ENCODE measurements around the gene WDR20.

The WDR20 gene

GRCh38 chr14:102226356-102227125 lies 86.8 kb downstream of the WDR20 start:
- TF ChIP-seq, protein P1, sequence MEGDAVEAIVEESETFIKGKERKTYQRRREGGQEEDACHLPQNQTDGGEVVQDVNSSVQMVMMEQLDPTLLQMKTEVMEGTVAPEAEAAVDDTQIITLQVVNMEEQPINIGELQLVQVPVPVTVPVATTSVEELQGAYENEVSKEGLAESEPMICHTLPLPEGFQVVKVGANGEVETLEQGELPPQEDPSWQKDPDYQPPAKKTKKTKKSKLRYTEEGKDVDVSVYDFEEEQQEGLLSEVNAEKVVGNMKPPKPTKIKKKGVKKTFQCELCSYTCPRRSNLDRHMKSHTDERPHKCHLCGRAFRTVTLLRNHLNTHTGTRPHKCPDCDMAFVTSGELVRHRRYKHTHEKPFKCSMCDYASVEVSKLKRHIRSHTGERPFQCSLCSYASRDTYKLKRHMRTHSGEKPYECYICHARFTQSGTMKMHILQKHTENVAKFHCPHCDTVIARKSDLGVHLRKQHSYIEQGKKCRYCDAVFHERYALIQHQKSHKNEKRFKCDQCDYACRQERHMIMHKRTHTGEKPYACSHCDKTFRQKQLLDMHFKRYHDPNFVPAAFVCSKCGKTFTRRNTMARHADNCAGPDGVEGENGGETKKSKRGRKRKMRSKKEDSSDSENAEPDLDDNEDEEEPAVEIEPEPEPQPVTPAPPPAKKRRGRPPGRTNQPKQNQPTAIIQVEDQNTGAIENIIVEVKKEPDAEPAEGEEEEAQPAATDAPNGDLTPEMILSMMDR (IDR thresholded peaks at IDR 0.05; ENCODE audit: control extremely low read depth, extremely low read depth, low read depth, missing control alignments): no peak
- ChIA-PET CTCF (no interaction called here), POLR2A (no interaction called here)
- DNase-seq (ENCODE audit: extremely low spot score): no peak

DNA sequence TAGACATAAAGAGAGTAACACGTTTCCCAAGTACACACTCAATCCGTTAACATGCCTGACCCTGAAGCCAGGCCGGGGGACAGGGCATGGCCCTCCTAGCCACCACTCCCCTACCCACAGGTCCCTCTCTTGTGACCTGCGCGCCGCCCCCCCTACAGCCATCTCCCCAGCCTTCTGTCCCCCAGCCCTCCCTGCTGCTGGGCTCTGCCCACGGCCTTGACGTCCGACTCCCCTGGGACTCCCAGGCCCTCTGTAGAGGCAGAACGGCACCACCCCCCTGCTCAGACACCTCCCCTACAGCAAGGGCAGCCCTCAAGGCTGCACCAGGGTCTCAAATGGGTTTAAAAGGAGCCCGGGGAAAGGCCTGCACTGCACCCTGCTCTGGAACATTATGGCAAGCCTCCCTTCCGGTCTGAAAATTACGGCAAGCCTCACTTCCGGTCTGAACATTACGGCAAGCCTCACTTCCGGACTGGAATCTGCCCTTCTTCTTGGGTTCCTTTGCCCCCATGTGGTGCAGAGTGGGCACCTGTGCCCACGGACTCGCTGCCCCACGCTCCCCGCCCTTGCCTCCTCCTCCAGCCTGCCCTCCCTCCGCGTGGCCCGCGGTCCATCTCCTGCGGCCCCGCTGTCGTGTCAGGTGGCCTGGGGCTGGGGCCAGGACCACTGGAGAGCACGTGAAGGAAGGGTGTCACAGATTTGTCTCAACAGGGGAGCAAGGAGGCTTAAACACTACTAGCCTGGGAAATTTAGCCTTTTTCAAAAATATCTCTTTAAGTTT lies 87.7 kb downstream of the WDR20 start:
- TF ChIP-seq, protein P1 (IDR thresholded peaks at IDR 0.05; ENCODE audit: control extremely low read depth, extremely low read depth, low read depth, missing control alignments): no peak
- CTCF ChIA-PET: no interaction called here
- DNase-seq (ENCODE audit: extremely low spot score): no peak
- POLR2A ChIA-PET: no interaction called here

GRCh38 chr14:102229071-102229738 lies 89.5 kb downstream of the WDR20 start:
- POLR2A ChIA-PET: no interaction called here
- DNase-seq (ENCODE audit: extremely low spot score): no peak
- CTCF ChIA-PET: interaction anchor here (1.3 to 1.6 kb wide), 2 partner anchors 11 to 13 kb away, joined by 3 read pairs; no protein-coding TSS in a partner anchor
- TF ChIP-seq, protein P1 (IDR thresholded peaks at IDR 0.05; ENCODE audit: control extremely low read depth, extremely low read depth, low read depth, missing control alignments): no peak

DNA sequence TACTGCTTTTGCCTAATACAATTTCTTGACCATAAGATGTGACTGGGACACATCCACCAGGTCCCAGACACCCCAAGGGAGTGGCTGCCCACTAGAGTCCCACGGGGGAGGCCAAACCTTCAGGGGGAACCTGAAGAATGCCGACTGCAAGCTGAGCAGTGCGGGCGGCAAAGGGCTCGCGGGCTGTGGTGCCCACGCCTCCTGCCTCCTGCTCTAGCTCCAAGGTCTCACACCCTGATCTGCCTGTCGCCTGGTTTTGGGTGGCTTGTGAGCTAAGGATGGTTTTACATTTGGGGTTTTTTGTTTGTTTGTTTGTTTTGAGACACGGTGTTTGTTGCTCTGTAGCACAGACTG lies 90.0 kb downstream of the WDR20 start:
- ChIA-PET POLR2A (no interaction called here), CTCF (interaction anchor here (1.3 to 1.6 kb wide), 2 partner anchors 12 to 13 kb away, joined by 3 read pairs; no protein-coding TSS in a partner anchor)
- TF ChIP-seq, protein P1 (IDR thresholded peaks at IDR 0.05; ENCODE audit: control extremely low read depth, extremely low read depth, low read depth, missing control alignments): no peak
- no peak for DNase-seq (ENCODE audit: extremely low spot score)

GRCh38 chr14:102230481-102231210 lies 90.9 kb downstream of the WDR20 start:
- ChIA-PET POLR2A (no interaction called here), CTCF (interaction anchor here (0.7 to 1.6 kb wide), 3 partner anchors 14 to 84 kb away, joined by 3 to 4 read pairs (median 3); no protein-coding TSS in a partner anchor)
- no peak for DNase-seq (ENCODE audit: extremely low spot score)
- TF ChIP-seq, protein P1 (IDR thresholded peaks at IDR 0.05; ENCODE audit: control extremely low read depth, extremely low read depth, low read depth, missing control alignments): no peak
